ENCODE results near the gene FZD1.

The FZD1 gene

DNA sequence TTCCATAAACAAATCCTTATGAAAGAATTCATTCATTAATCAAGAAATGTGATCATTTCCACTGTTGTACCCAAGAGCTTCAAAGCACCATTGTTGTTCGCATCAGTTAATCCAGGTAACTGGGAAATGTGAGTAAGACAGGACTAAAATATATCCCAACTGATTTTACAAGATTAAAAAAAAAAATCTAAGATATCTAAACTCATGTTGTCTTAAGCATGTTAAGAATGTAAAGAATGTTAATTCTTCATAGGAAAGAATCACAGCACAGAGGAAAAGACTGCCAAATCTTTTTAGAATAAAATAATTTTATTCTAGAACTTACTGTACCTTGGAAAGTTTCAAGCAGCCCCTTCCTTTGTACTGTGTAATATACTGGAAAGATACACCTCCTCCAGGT is 16.4 kb downstream of the FZD1 start:
- H3K27me3 ChIP-seq (ENCODE audit: insufficient read depth, insufficient read length) = no peaks in the 10 kb centered on the region
- H3K9me3 ChIP-seq (ENCODE audit: insufficient read depth, low read length) = no peaks in the 10 kb centered on the region
- no peaks in the 10 kb centered on the region for H3K4me1 ChIP-seq (ENCODE audit: insufficient read depth, insufficient read length)
- H3K9ac ChIP-seq (ENCODE audit: insufficient read length, low read depth) = no peak overlapping the region
- no peak overlapping the region for H3K4me3 ChIP-seq (ENCODE audit: insufficient read length, low read depth)
- DNase-seq (ENCODE audit: low read depth, low spot score) = no peak
- TF ChIP-seq YY1 (IDR thresholded peaks at IDR 0.05; ENCODE audit: insufficient read depth, insufficient read length) (no peak), SUZ12 (IDR thresholded peaks at IDR 0.05; ENCODE audit: extremely low read depth, insufficient read depth, insufficient read length) (no peak), ZNF274 (IDR thresholded peaks at IDR 0.05; ENCODE audit: low read depth, low read length) (no peak)
- no peaks in the 10 kb centered on the region for H3K36me3 ChIP-seq (ENCODE audit: insufficient read depth, insufficient read length, low read length)

DNA sequence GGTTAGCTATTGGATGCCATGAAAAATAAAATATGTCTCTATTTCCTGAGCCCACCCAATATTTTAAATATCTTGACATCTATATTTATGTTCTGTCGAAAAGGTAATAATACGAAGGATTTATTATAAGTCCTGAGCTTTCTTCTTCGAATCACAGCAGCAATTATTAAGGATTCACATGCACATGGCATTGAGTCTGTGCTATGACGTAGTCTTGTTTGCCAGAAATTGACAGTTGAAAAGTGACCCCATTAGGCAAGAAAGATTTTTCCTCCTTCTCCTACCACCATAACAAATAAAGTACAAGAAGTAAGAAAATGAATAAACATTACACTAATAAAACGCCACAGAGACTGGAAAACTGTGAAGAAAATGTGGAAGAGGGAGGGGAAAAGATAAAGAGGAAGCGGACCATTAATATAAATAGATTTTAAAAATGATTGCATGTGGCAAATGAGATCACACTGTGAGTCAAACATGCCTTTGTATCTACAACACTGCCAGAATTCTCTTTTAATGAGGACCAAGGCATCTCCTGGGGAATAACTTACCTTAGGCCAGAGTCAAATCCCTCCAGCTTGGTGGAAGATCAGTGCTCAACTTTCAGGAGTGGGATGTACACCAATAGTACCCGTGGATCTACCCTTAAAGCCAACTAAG is 21.6 kb downstream of the FZD1 start:
- H3K4me1 ChIP-seq (ENCODE audit: insufficient read depth, insufficient read length) = no peaks in the 10 kb centered on the region
- no peaks in the 10 kb centered on the region for H3K36me3 ChIP-seq (ENCODE audit: insufficient read depth, insufficient read length, low read length)
- no peak for DNase-seq (ENCODE audit: low read depth, low spot score)
- TF ChIP-seq ZNF274 (IDR thresholded peaks at IDR 0.05; ENCODE audit: low read depth, low read length) (no peak), YY1 (IDR thresholded peaks at IDR 0.05; ENCODE audit: insufficient read depth, insufficient read length) (no peak), SUZ12 (IDR thresholded peaks at IDR 0.05; ENCODE audit: extremely low read depth, insufficient read depth, insufficient read length) (no peak)
- no peaks in the 10 kb centered on the region for H3K27me3 ChIP-seq (ENCODE audit: insufficient read depth, insufficient read length)
- no peaks in the 10 kb centered on the region for H3K9me3 ChIP-seq (ENCODE audit: insufficient read depth, low read length)
- H3K9ac ChIP-seq (ENCODE audit: insufficient read length, low read depth) = no peak overlapping the region
- H3K4me3 ChIP-seq (ENCODE audit: insufficient read length, low read depth) = no peak overlapping the region

- no peaks in the 10 kb centered on the region for H3K4me1 ChIP-seq (ENCODE audit: insufficient read depth, insufficient read length)
- no peaks in the 10 kb centered on the region for H3K27me3 ChIP-seq (ENCODE audit: insufficient read depth, insufficient read length)
- no peaks in the 10 kb centered on the region for H3K9me3 ChIP-seq (ENCODE audit: insufficient read depth, low read length)
- H3K4me3 ChIP-seq (ENCODE audit: insufficient read length, low read depth) = no peak overlapping the region
- DNase-seq (ENCODE audit: low read depth, low spot score) = no peak
- no peak overlapping the region for H3K9ac ChIP-seq (ENCODE audit: insufficient read length, low read depth)
- TF ChIP-seq ZNF274 (IDR thresholded peaks at IDR 0.05; ENCODE audit: low read depth, low read length) (no peak), SUZ12 (IDR thresholded peaks at IDR 0.05; ENCODE audit: extremely low read depth, insufficient read depth, insufficient read length) (no peak), YY1 (IDR thresholded peaks at IDR 0.05; ENCODE audit: insufficient read depth, insufficient read length) (no peak)
- no peaks in the 10 kb centered on the region for H3K36me3 ChIP-seq (ENCODE audit: insufficient read depth, insufficient read length, low read length)
These were observed 22.2 kb downstream of the FZD1 start for GRCh38 chr7:91286432-91286831.

GRCh38 chr7:91287371-91288084 is 23.3 kb downstream of the FZD1 start:
- Histone ChIP-seq H3K9ac (ENCODE audit: insufficient read length, low read depth) (no peak overlapping the region), H3K36me3 (ENCODE audit: insufficient read depth, insufficient read length, low read length) (no peaks in the 10 kb centered on the region), H3K4me1 (ENCODE audit: insufficient read depth, insufficient read length) (no peaks in the 10 kb centered on the region), H3K9me3 (ENCODE audit: insufficient read depth, low read length) (no peaks in the 10 kb centered on the region), H3K4me3 (ENCODE audit: insufficient read length, low read depth) (no peak overlapping the region), H3K27me3 (ENCODE audit: insufficient read depth, insufficient read length) (no peaks in the 10 kb centered on the region)
- no peak for DNase-seq (ENCODE audit: low read depth, low spot score)
- TF ChIP-seq YY1 (IDR thresholded peaks at IDR 0.05; ENCODE audit: insufficient read depth, insufficient read length) (no peak), ZNF274 (IDR thresholded peaks at IDR 0.05; ENCODE audit: low read depth, low read length) (no peak), SUZ12 (IDR thresholded peaks at IDR 0.05; ENCODE audit: extremely low read depth, insufficient read depth, insufficient read length) (no peak)

GRCh38 chr7:91288208-91288824 is 24.1 kb downstream of the FZD1 start:
- H3K36me3 ChIP-seq (ENCODE audit: insufficient read depth, insufficient read length, low read length) = no peaks in the 10 kb centered on the region
- DNase-seq (ENCODE audit: low read depth, low spot score) = peak; percentile 43
- H3K9me3 ChIP-seq (ENCODE audit: insufficient read depth, low read length) = no peaks in the 10 kb centered on the region
- no peaks in the 10 kb centered on the region for H3K4me1 ChIP-seq (ENCODE audit: insufficient read depth, insufficient read length)
- H3K4me3 ChIP-seq (ENCODE audit: insufficient read length, low read depth) = no peak overlapping the region
- H3K9ac ChIP-seq (ENCODE audit: insufficient read length, low read depth) = no peak overlapping the region
- TF ChIP-seq YY1 (IDR thresholded peaks at IDR 0.05; ENCODE audit: insufficient read depth, insufficient read length) = no peak
- no peak for TF ChIP-seq SUZ12 (IDR thresholded peaks at IDR 0.05; ENCODE audit: extremely low read depth, insufficient read depth, insufficient read length)
- no peak for TF ChIP-seq ZNF274 (IDR thresholded peaks at IDR 0.05; ENCODE audit: low read depth, low read length)
- H3K27me3 ChIP-seq (ENCODE audit: insufficient read depth, insufficient read length) = no peaks in the 10 kb centered on the region

DNA sequence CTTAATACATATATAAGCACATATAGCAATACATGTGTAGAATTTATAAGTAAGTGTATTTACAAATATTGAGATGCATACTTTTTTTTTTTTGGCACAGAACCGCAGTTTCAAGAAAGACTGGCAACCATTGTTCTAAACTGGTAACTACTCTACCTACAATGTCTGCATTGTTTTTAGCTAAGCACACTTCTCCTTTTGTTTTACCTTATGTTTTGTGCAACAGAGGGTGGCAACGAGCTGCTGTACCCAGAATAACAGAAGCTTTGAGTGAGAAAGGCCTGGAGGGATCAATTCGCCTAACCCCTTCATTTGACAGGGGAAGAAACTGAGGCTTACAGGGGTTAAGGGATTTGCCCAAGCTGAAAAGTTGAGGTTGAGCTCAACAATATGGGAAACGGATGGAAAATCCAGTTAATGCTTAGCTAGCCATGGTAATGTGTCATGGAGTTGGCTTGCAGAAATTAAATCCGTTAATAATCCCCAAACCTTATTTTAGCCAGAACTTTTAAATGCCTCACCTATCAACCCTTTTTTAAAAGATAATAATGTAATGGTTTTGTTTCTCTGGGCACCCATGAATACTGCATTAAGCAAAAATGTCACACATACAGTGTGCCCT is 25.5 kb downstream of the FZD1 start:
- no peaks in the 10 kb centered on the region for H3K27me3 ChIP-seq (ENCODE audit: insufficient read depth, insufficient read length)
- no peaks in the 10 kb centered on the region for H3K9me3 ChIP-seq (ENCODE audit: insufficient read depth, low read length)
- H3K36me3 ChIP-seq (ENCODE audit: insufficient read depth, insufficient read length, low read length) = no peaks in the 10 kb centered on the region
- H3K9ac ChIP-seq (ENCODE audit: insufficient read length, low read depth) = no peak overlapping the region
- DNase-seq (ENCODE audit: low read depth, low spot score) = no peak
- TF ChIP-seq YY1 (IDR thresholded peaks at IDR 0.05; ENCODE audit: insufficient read depth, insufficient read length) = no peak
- TF ChIP-seq ZNF274 (IDR thresholded peaks at IDR 0.05; ENCODE audit: low read depth, low read length) = no peak
- no peak for TF ChIP-seq SUZ12 (IDR thresholded peaks at IDR 0.05; ENCODE audit: extremely low read depth, insufficient read depth, insufficient read length)
- H3K4me1 ChIP-seq (ENCODE audit: insufficient read depth, insufficient read length) = no peaks in the 10 kb centered on the region
- no peak overlapping the region for H3K4me3 ChIP-seq (ENCODE audit: insufficient read length, low read depth)

GRCh38 chr7:91291302-91291701 is 27.1 kb downstream of the FZD1 start:
- Histone ChIP-seq H3K4me1 (ENCODE audit: insufficient read depth, insufficient read length) (no peaks in the 10 kb centered on the region), H3K9me3 (ENCODE audit: insufficient read depth, low read length) (no peaks in the 10 kb centered on the region), H3K27me3 (ENCODE audit: insufficient read depth, insufficient read length) (no peaks in the 10 kb centered on the region), H3K9ac (ENCODE audit: insufficient read length, low read depth) (no peak overlapping the region), H3K4me3 (ENCODE audit: insufficient read length, low read depth) (no peak overlapping the region), H3K36me3 (ENCODE audit: insufficient read depth, insufficient read length, low read length) (no peaks in the 10 kb centered on the region)
- DNase-seq (ENCODE audit: low read depth, low spot score) = no peak
- TF ChIP-seq SUZ12 (IDR thresholded peaks at IDR 0.05; ENCODE audit: extremely low read depth, insufficient read depth, insufficient read length) (no peak), YY1 (IDR thresholded peaks at IDR 0.05; ENCODE audit: insufficient read depth, insufficient read length) (no peak), ZNF274 (IDR thresholded peaks at IDR 0.05; ENCODE audit: low read depth, low read length) (no peak)
